GM19023 (cell line): Measurements from ENCODE around the gene KCNG3.
"Not testable (repeated sequence)": the region's sequence is repeated elsewhere in the genome, so short reads cannot be mapped to it uniquely, and the experiment has no call there.

Source experiments
- ATAC-seq: cut with Tn5 transposase; IDR thresholded peaks from one replicate; pipeline ENCODE4 v1.9.1; 2021; ENCODE audit warnings: mild to moderate bottlenecking, moderate library complexity; ENCODE audit not compliant: unreplicated experiment

KCNG3 gene

GRCh38 chr2:42430188-42430587 is 63.6 kb downstream of the KCNG3 start:
- ATAC-seq = no peak

- ATAC-seq = no peak
Measured at GRCh38 chr2:42429352-42429751, 64.4 kb downstream of the KCNG3 start.

- no peak for ATAC-seq
Measured at GRCh38 chr2:42425697-42426096, 68.1 kb downstream of the KCNG3 start.

GRCh38 chr2:42424033-42424432 is 69.7 kb downstream of the KCNG3 start:
- no peak for ATAC-seq

GRCh38 chr2:42421601-42422239 is 72.1 kb downstream of the KCNG3 start:
- no peak for ATAC-seq

GRCh38 chr2:42421157-42421485 is 72.7 kb downstream of the KCNG3 start:
- ATAC-seq = no peak

- ATAC-seq = no peak
Measured at GRCh38 chr2:42414648-42415047, 79.1 kb downstream of the KCNG3 start.

GRCh38 chr2:42414158-42414557 is 79.6 kb downstream of the KCNG3 start:
- ATAC-seq = no peak

- no peak for ATAC-seq
Measured at GRCh38 chr2:42410742-42411514, 82.9 kb downstream of the KCNG3 start.

GRCh38 chr2:42408009-42408408 is 85.8 kb downstream of the KCNG3 start:
- ATAC-seq = no peak

- ATAC-seq = no peak
Measured at GRCh38 chr2:42407476-42407875, 86.3 kb downstream of the KCNG3 start.

- no peak for ATAC-seq
Measured at GRCh38 chr2:42404676-42405075, 89.1 kb downstream of the KCNG3 start.

GRCh38 chr2:42401773-42402172 is 92.0 kb downstream of the KCNG3 start:
- ATAC-seq = no peak

GRCh38 chr2:42398052-42398451 is 95.7 kb downstream of the KCNG3 start:
- not testable (repeated sequence) for ATAC-seq

- not testable (repeated sequence) for ATAC-seq
Measured at GRCh38 chr2:42393320-42393719, 100.5 kb downstream of the KCNG3 start.

GRCh38 chr2:42392191-42392590 is 101.6 kb downstream of the KCNG3 start:
- ATAC-seq = no peak
